ENCODE data around the gene RSL1D1. TPM values are rescaled to one million over a fixed set of nuclear protein-coding genes. Genes with fewer than 3 reads are reported as not detected.
A peak's percentile ranks its signal among the peaks of the same experiment; 100 is the strongest.
"Not testable (repeated sequence)": the region's sequence is repeated elsewhere in the genome, so short reads cannot be mapped to it uniquely, and the experiment has no call there.

RSL1D1 gene
- total RNA-seq, 2 experiments from 2014 or later: 287 to 296 TPM

DNA sequence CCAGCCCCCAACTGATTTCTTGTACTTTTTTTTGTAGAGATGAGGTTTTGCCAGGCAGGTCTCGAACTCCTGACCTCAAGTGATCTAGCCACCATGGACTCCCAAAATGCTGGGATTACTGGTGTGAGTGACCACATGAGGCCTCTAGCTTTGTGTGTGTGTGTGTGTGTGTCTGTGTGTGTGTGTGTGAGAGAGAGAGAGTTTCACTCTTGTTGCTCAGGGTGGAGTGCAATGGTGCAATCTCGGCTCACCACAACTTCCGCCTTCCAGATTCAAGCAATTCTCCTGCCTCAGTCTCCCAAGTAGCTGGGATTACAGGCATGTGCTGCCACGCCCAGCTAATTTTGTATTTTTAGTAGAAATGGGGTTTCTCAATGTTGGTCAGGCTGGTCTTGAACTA lies 36.5 kb downstream of the RSL1D1 start:
- H3K4me3 Mint-ChIP-seq; DNase-seq; H3K36me3 Mint-ChIP-seq; H3K27me3 Mint-ChIP-seq; H3K9me3 Mint-ChIP-seq; H3K4me1 Mint-ChIP-seq (ENCODE audit: low read depth); H3K27ac Mint-ChIP-seq; POLR2A ChIA-PET: not testable (repeated sequence)
- CTCF ChIA-PET: interaction anchor here (0.6 to 1.1 kb wide), 4 partner anchors 15 to 283 kb away, joined by 3 read pairs; no protein-coding TSS in a partner anchor
- intact Hi-C loops (cut with micrococcal nuclease): loop anchor here (5.0 kb wide), 3 partner anchors 117 to 407 kb away; no protein-coding TSS in a partner anchor

DNA sequence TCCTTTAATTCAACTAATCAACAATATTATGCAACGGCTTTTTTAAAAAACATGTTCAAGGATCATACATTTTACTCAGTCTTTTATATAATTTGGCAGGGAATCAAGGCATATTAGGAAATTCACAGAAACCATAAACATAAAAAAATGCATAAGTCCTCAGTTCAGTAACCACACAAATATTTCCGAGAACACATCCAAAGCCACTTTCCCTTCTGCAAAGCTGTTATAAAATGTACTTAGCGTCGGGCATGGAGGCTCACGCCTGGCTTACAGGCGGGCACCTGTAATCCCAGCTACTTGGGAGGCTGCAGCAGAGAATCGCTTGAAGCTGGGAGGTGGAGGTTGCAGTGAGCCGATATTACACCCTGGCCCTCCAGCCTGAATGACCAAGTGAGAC lies 44.6 kb downstream of the RSL1D1 start:
- H3K9me3 Mint-ChIP-seq: no peaks in the 10 kb centered on the region
- no peaks in the 10 kb centered on the region for H3K36me3 Mint-ChIP-seq
- H3K27ac Mint-ChIP-seq: no peak overlapping the region
- peaks cover 7% of the 10 kb centered on the region for H3K4me1 Mint-ChIP-seq (ENCODE audit: low read depth)
- no peak overlapping the region for H3K4me3 Mint-ChIP-seq
- intact Hi-C loops (cut with micrococcal nuclease): no loop called here
- POLR2A ChIA-PET: no interaction called here
- H3K27me3 Mint-ChIP-seq: no peaks in the 10 kb centered on the region
- CTCF ChIA-PET: interaction anchor here (1.1 kb wide), 1 partner anchor 9 kb away, joined by 3 read pairs; no protein-coding TSS in a partner anchor
- DNase-seq: no peak

GRCh38 chr16:11805556-11805955 lies 45.8 kb downstream of the RSL1D1 start:
- intact Hi-C loops (cut with micrococcal nuclease): no loop called here
- CTCF ChIA-PET: no interaction called here
- no peaks in the 10 kb centered on the region for H3K27me3 Mint-ChIP-seq
- POLR2A ChIA-PET: no interaction called here
- H3K36me3 Mint-ChIP-seq: no peaks in the 10 kb centered on the region
- no peaks in the 10 kb centered on the region for H3K9me3 Mint-ChIP-seq
- peaks cover 9% of the 10 kb centered on the region for H3K4me1 Mint-ChIP-seq (ENCODE audit: low read depth)
- H3K27ac Mint-ChIP-seq: no peak overlapping the region
- no peak overlapping the region for H3K4me3 Mint-ChIP-seq
- DNase-seq: no peak

GRCh38 chr16:11801481-11802021 lies 49.8 kb downstream of the RSL1D1 start:
- Mint-ChIP-seq H3K4me3 (no peak overlapping the region), H3K27me3 (no peaks in the 10 kb centered on the region), H3K9me3 (no peaks in the 10 kb centered on the region), H3K27ac (no peak overlapping the region), H3K36me3 (peaks cover 4% of the 10 kb centered on the region), H3K4me1 (ENCODE audit: low read depth) (peaks cover 27% of the 10 kb centered on the region)
- ChIA-PET POLR2A (no interaction called here), CTCF (no interaction called here)
- intact Hi-C loops (cut with micrococcal nuclease): no loop called here
- DNase-seq: no peak

- Mint-ChIP-seq H3K4me3 (peak overlapping the region; percentile 87), H3K27ac (no peak overlapping the region), H3K27me3 (no peaks in the 10 kb centered on the region), H3K36me3 (peaks cover 11% of the 10 kb centered on the region), H3K9me3 (no peaks in the 10 kb centered on the region), H3K4me1 (ENCODE audit: low read depth) (peaks cover 35% of the 10 kb centered on the region)
- CTCF ChIA-PET: no interaction called here
- DNase-seq: no peak
- POLR2A ChIA-PET: interaction anchor here (0.9 kb wide), 1 partner anchor 58 kb away, joined by 3 read pairs; the partner anchor contains the start of gene TXNDC11
- intact Hi-C loops (cut with micrococcal nuclease): no loop called here
These were observed 51.0 kb downstream of the RSL1D1 start for GRCh38 chr16:11800382-11800718.

- peak; percentile 55 for DNase-seq
- peaks cover 41% of the 10 kb centered on the region for H3K4me1 Mint-ChIP-seq (ENCODE audit: low read depth)
- POLR2A ChIA-PET: interaction anchor here (0.6 to 4.4 kb wide), 5 partner anchors 10 to 356 kb away, joined by 3 to 50 read pairs (median 4); partner anchors contain the start of gene TXNDC11
- peak overlapping the region; percentile 87 for H3K4me3 Mint-ChIP-seq
- H3K9me3 Mint-ChIP-seq: no peaks in the 10 kb centered on the region
- intact Hi-C loops (cut with micrococcal nuclease): loop anchor here (5.0 kb wide), 3 partner anchors 113 to 832 kb away; partner anchors contain the start of gene LITAF
- H3K27me3 Mint-ChIP-seq: no peaks in the 10 kb centered on the region
- CTCF ChIA-PET: interaction anchor here (0.6 to 4.9 kb wide), 2 partner anchors 15 to 17 kb away, joined by 3 to 99 read pairs; no protein-coding TSS in a partner anchor
- peaks cover 16% of the 10 kb centered on the region for H3K36me3 Mint-ChIP-seq
- peak overlapping the region; percentile 57 for H3K27ac Mint-ChIP-seq
These were observed 51.6 kb downstream of the RSL1D1 start for GRCh38 chr16:11799509-11800381.

DNA sequence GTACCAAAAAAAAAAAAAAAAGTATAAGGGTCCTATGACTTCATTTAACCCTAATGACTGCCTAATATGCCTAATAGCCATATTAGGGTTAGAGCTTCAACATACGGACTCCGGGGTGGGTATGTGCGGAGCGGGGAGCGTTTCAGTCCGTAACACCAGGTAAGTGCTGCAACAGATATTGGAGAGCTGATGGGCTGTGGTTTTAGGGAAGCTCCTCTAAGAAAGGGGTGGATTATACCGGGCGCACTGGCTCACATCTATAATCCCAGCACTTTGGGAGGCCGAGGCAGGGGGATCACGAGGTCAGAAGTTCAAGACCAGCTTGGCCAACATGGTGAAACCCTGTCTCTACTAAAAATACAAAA lies 52.3 kb downstream of the RSL1D1 start:
- no peak for DNase-seq
- Mint-ChIP-seq H3K4me1 (ENCODE audit: low read depth) (peaks cover 48% of the 10 kb centered on the region), H3K36me3 (peaks cover 20% of the 10 kb centered on the region), H3K27me3 (no peaks in the 10 kb centered on the region), H3K27ac (peak overlapping the region; percentile 86), H3K4me3 (peak overlapping the region; percentile 87), H3K9me3 (no peaks in the 10 kb centered on the region)
- ChIA-PET CTCF (interaction anchor here (1.9 to 4.9 kb wide), 2 partner anchors 10 to 16 kb away, joined by 8 to 99 read pairs; no protein-coding TSS in a partner anchor), POLR2A (interaction anchor here (0.6 to 4.4 kb wide), 6 partner anchors 11 to 357 kb away, joined by 3 to 50 read pairs (median 4); partner anchors contain the start of gene TXNDC11)
- intact Hi-C loops (cut with micrococcal nuclease): loop anchor here (5.0 kb wide), 3 partner anchors 113 to 832 kb away; partner anchors contain the start of gene LITAF

DNA sequence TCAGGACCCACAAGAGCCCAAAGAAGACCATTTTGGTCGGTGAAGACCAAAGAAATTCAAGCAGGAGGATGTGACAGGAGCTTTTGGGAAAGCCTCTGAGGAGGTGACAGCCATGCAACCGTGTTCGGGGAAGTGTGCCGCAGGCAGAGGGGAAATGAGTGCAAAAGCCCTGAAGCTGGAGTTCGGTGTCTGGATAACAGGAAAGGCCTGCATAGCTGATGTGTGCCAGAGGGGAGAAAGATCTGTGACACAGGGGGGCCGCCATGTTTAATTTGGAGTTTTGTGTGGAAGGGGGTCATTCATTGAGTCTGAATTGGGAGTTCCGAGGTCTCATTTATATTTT lies 53.4 kb downstream of the RSL1D1 start:
- Mint-ChIP-seq H3K27ac (peak overlapping the region; percentile 86), H3K36me3 (peaks cover 23% of the 10 kb centered on the region), H3K4me1 (ENCODE audit: low read depth) (peaks cover 59% of the 10 kb centered on the region), H3K9me3 (no peaks in the 10 kb centered on the region), H3K4me3 (peak overlapping the region; percentile 87), H3K27me3 (no peaks in the 10 kb centered on the region)
- ChIA-PET POLR2A (interaction anchor here (0.6 to 4.4 kb wide), 13 partner anchors 11 to 542 kb away, joined by 3 to 50 read pairs (median 4); partner anchors contain the start of genes RSL1D1, SOCS1 and TXNDC11), CTCF (interaction anchor here (0.9 to 4.9 kb wide), 22 partner anchors 9 to 402 kb away, joined by 3 to 99 read pairs (median 5); partner anchors contain the start of genes RSL1D1 and TXNDC11)
- DNase-seq: no peak
- intact Hi-C loops (cut with micrococcal nuclease): loop anchor here (1.0 to 5.0 kb wide), 6 partner anchors 15 to 831 kb away; partner anchors contain the start of genes LITAF, RSL1D1 and TXNDC11

DNA sequence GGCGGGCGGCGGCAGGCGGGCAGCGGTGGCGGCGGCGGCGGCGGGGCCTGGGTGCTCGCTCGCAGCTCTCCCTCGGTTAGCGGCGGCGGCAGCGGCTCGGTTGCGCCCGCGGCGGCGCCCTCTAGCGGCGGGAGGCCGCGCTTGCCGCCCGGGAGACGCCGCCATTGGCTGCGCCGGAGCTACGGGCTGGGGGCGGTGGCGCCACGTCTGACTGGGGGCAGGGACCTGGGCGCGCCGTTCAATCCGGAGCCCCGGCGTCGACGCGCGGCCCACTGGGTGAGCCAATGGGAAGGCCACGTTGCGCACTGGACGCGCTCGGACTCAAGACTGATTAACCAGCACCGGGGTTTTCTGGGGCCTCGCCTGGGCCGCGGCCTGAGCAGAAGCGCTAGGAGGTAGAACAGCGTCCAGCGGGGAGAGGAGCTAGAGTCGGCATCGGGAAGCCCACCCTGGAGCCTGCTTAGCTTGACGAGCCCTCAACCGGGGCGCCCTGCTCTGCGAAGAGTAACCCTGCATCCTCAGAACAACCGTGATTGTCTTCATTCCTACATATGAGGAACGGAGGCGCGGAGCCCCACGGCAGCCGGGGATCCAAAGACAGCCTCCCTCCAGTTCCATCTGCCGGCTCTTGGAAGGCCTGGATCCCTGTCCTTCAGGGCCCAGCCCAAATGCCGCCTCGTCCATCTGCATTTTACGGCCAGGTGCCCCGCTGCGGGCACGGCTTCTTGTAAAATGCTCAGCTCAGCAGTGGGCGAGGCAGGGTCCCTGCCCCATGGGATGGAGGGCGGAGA lies 54.0 kb downstream of the RSL1D1 start, which contains the start of gene ZC3H7A:
Gene ZC3H7A, minus strand, starts transcription at position 93 of the 791 bp plus-strand sequence. CDS start 14,904 bp downstream, outside the sequence.
- no peaks in the 10 kb centered on the region for H3K9me3 Mint-ChIP-seq
- H3K27me3 Mint-ChIP-seq: no peaks in the 10 kb centered on the region
- H3K4me1 Mint-ChIP-seq (ENCODE audit: low read depth): peaks cover 64% of the 10 kb centered on the region
- peaks cover 26% of the 10 kb centered on the region for H3K36me3 Mint-ChIP-seq
- DNase-seq: peak; percentile 96
- CTCF ChIA-PET: interaction anchor here (0.6 to 4.9 kb wide), 35 partner anchors 8 to 1039 kb away, joined by 3 to 99 read pairs (median 4); partner anchors contain the start of genes LITAF, RSL1D1 and TXNDC11
- POLR2A ChIA-PET: interaction anchor here (0.6 to 4.4 kb wide), 15 partner anchors 11 to 541 kb away, joined by 3 to 50 read pairs (median 4); partner anchors contain the start of genes RSL1D1, SOCS1 and TXNDC11
- peak within 1 kb of the TSS; percentile 87 for H3K4me3 Mint-ChIP-seq
- peak within 1 kb of the TSS; percentile 91 for H3K27ac Mint-ChIP-seq
- intact Hi-C loops (cut with micrococcal nuclease): loop anchor here (1.0 to 5.0 kb wide), 6 partner anchors 14 to 830 kb away; partner anchors contain the start of genes LITAF, RSL1D1 and TXNDC11

- no peaks in the 10 kb centered on the region for H3K9me3 Mint-ChIP-seq
- H3K27ac Mint-ChIP-seq: peak overlapping the region; percentile 91
- CTCF ChIA-PET: interaction anchor here (0.6 to 4.9 kb wide), 28 partner anchors 8 to 1038 kb away, joined by 3 to 99 read pairs (median 5); partner anchors contain the start of genes LITAF, RSL1D1 and TXNDC11
- peak; percentile 43 for DNase-seq
- H3K4me1 Mint-ChIP-seq (ENCODE audit: low read depth): peaks cover 73% of the 10 kb centered on the region
- peak overlapping the region; percentile 85 for H3K4me3 Mint-ChIP-seq
- H3K27me3 Mint-ChIP-seq: no peaks in the 10 kb centered on the region
- intact Hi-C loops (cut with micrococcal nuclease): loop anchor here (1.0 to 5.0 kb wide), 6 partner anchors 13 to 829 kb away; partner anchors contain the start of genes LITAF, RSL1D1 and TXNDC11
- H3K36me3 Mint-ChIP-seq: peaks cover 26% of the 10 kb centered on the region
- POLR2A ChIA-PET: interaction anchor here (1.0 to 4.4 kb wide), 7 partner anchors 10 to 118 kb away, joined by 3 to 50 read pairs (median 4); partner anchors contain the start of gene TXNDC11
These were observed 54.8 kb downstream of the RSL1D1 start for GRCh38 chr16:11796227-11797165.

Measured in activated CD4-positive, alpha-beta memory T cell treated with anti-CD3 and anti-CD28 coated beads for 36 hours (primary cell).